Measurements from ENCODE around the gene VSIG10L. TPM values are rescaled to one million over a fixed set of nuclear protein-coding genes. Genes with fewer than 3 reads are reported as not detected.
A peak's percentile ranks its signal among the peaks of the same experiment; 100 is the strongest.

Gene VSIG10L
- total RNA-seq, 1 donor = 0.72 TPM

GRCh38 chr19:51371186-51371690 is 29.3 kb upstream of the VSIG10L start:
- Histone ChIP-seq H3K4me3 (ENCODE audit: insufficient read depth, low read length) (no peak overlapping the region), H4K20me1 (ENCODE audit: insufficient read depth, low read length) (no peaks in the 10 kb centered on the region), H3K9me3 (ENCODE audit: low read depth, low read length) (no peaks in the 10 kb centered on the region), H2AFZ (ENCODE audit: low read length) (no peak overlapping the region), H3K4me2 (ENCODE audit: insufficient read depth, low read length) (no peak overlapping the region), H3K36me3 (ENCODE audit: insufficient read depth, low read length) (no peaks in the 10 kb centered on the region), H3K27me3 (ENCODE audit: insufficient read depth, low read length) (no peaks in the 10 kb centered on the region), H3K4me1 (ENCODE audit: insufficient read depth, low read length) (peaks cover 9% of the 10 kb centered on the region), H3K27ac (ENCODE audit: low read depth, low read length) (no peak overlapping the region), H3K79me2 (ENCODE audit: insufficient read depth, low read length) (no peaks in the 10 kb centered on the region)
- TF ChIP-seq, protein P1, sequence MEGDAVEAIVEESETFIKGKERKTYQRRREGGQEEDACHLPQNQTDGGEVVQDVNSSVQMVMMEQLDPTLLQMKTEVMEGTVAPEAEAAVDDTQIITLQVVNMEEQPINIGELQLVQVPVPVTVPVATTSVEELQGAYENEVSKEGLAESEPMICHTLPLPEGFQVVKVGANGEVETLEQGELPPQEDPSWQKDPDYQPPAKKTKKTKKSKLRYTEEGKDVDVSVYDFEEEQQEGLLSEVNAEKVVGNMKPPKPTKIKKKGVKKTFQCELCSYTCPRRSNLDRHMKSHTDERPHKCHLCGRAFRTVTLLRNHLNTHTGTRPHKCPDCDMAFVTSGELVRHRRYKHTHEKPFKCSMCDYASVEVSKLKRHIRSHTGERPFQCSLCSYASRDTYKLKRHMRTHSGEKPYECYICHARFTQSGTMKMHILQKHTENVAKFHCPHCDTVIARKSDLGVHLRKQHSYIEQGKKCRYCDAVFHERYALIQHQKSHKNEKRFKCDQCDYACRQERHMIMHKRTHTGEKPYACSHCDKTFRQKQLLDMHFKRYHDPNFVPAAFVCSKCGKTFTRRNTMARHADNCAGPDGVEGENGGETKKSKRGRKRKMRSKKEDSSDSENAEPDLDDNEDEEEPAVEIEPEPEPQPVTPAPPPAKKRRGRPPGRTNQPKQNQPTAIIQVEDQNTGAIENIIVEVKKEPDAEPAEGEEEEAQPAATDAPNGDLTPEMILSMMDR (IDR thresholded peaks at IDR 0.05; ENCODE audit: extremely low read depth, low read depth, low read length) = no peak
- DNase-seq (ENCODE audit: insufficient read length, low spot score, missing footprints) = no peak

DNA sequence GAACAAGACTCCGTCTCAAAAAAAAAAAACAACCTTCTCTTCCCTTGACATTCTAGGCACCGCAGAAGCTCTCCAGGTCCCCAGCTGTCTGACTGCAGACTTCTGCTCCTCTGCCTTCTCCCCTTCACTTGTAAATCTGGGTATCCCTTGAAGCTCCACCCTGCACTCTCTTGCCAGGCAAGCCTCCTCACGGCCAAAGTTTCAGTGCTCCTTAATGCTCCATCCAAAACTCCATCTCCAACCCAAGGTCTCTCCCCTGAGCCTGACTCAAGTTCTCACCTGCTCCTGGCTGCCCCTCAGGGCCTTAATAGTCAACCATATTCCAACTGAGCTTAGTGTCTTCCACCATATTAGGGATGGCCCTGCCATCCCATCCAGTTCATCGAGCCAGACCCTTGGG is 28.3 kb upstream of the VSIG10L start:
- Histone ChIP-seq H4K20me1 (ENCODE audit: insufficient read depth, low read length) (no peaks in the 10 kb centered on the region), H3K36me3 (ENCODE audit: insufficient read depth, low read length) (no peaks in the 10 kb centered on the region), H3K9me3 (ENCODE audit: low read depth, low read length) (no peaks in the 10 kb centered on the region), H3K27ac (ENCODE audit: low read depth, low read length) (no peak overlapping the region), H3K4me1 (ENCODE audit: insufficient read depth, low read length) (peaks cover 17% of the 10 kb centered on the region), H3K79me2 (ENCODE audit: insufficient read depth, low read length) (peaks cover 9% of the 10 kb centered on the region), H3K27me3 (ENCODE audit: insufficient read depth, low read length) (no peaks in the 10 kb centered on the region), H2AFZ (ENCODE audit: low read length) (no peak overlapping the region), H3K4me2 (ENCODE audit: insufficient read depth, low read length) (no peak overlapping the region), H3K4me3 (ENCODE audit: insufficient read depth, low read length) (no peak overlapping the region)
- no peak for DNase-seq (ENCODE audit: insufficient read length, low spot score, missing footprints)
- TF ChIP-seq, protein P1 (IDR thresholded peaks at IDR 0.05; ENCODE audit: extremely low read depth, low read depth, low read length) = no peak

DNA sequence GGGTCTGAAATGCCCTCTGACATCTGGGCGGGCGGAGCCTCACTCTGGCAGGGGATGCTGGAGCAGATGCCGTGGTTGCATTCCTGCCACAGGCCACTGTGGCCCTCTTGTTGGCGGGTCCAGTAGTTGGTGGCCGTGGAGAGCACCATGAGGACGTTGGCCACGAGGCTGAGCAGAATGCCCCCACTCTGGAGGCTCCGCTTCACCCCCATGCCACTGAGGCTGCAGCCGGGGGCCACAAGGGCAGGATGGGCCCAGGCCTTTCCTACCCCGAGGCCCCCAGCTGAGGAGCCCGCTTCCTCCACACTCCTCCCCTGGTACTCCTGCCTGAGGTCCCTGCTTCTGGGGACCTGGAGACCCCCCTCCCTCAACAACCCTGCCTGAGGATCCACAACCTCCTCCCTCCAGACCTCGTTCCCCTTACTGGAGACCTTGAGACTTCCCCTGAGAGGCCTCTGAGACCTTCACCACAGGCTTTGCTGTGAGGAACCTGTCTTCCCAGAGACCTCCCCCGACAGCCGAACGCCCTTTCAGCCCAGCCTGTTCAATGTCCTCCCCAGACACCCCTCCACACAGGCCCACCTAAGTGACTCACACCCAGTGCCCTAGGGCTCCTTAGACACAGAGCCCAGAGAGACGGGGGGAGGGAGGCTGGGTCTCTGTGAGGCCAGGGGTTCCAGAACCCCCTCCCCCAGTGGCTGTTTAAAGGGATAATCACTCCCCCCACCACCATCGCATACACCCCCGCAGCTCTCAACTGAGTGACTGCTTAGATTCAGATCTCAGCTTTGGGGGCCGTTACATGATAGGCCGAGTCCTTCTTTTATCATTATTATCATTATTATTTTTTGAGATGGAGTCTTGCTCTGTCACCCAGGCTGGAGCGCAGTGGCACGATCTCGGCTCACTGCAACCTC is 26.7 kb upstream of the VSIG10L start, which contains the start of gene CLDND2:
Gene CLDND2, minus strand, starts transcription at position 638 of the 917 bp plus-strand sequence. Its CDS starts 426 bp downstream, at position 212.
- DNase-seq (ENCODE audit: insufficient read length, low spot score, missing footprints) = peak; percentile 66
- Histone ChIP-seq H3K9me3 (ENCODE audit: low read depth, low read length) (no peaks in the 10 kb centered on the region), H3K36me3 (ENCODE audit: insufficient read depth, low read length) (no peaks in the 10 kb centered on the region), H3K4me2 (ENCODE audit: insufficient read depth, low read length) (peak within 1 kb of the TSS; percentile 100), H3K79me2 (ENCODE audit: insufficient read depth, low read length) (peaks cover 22% of the 10 kb centered on the region), H3K4me1 (ENCODE audit: insufficient read depth, low read length) (peaks cover 28% of the 10 kb centered on the region), H4K20me1 (ENCODE audit: insufficient read depth, low read length) (no peaks in the 10 kb centered on the region), H3K27ac (ENCODE audit: low read depth, low read length) (peak within 1 kb of the TSS; percentile 70), H3K4me3 (ENCODE audit: insufficient read depth, low read length) (peak within 1 kb of the TSS; percentile 99), H3K27me3 (ENCODE audit: insufficient read depth, low read length) (no peaks in the 10 kb centered on the region), H2AFZ (ENCODE audit: low read length) (peak within 1 kb of the TSS; percentile 92)
- TF ChIP-seq, protein P1 (IDR thresholded peaks at IDR 0.05; ENCODE audit: extremely low read depth, low read depth, low read length) = no peak
